Upper lobe of right lung (tissue), 1 donor: ENCODE measurements around the gene WHAMM. TPM values are rescaled to one million over a fixed set of nuclear protein-coding genes. Genes with fewer than 3 reads are reported as not detected.

ENCODE experiments used
- ATAC-seq: fragments of 200-7000 bp; cut with Tn5 transposase; one replicate; pipeline ENCODE4 v1.9.1; 2020; ENCODE audit warnings: mild to moderate bottlenecking, moderate library complexity
- DNase-seq: peaks from one replicate; pipeline ENCODE4 v3.0.0-alpha.2; 2020
- H3K27ac ChIP-seq: fragments of 200-600 bp; one replicate; pipeline ENCODE4 v1.8.0; 2022
- H3K27me3 ChIP-seq: fragments of 200-600 bp; one replicate; pipeline ENCODE4 v1.8.0; 2022; ENCODE audit warnings: mild to moderate bottlenecking
- H3K36me3 ChIP-seq: fragments of 200-600 bp; one replicate; pipeline ENCODE4 v1.8.0; 2022
- H3K4me1 ChIP-seq: fragments of 200-600 bp; one replicate; pipeline ENCODE4 v1.8.0; 2022
- H3K4me3 ChIP-seq: fragments of 200-600 bp; one replicate; pipeline ENCODE4 v1.8.0; 2022; ENCODE audit warnings: mild to moderate bottlenecking
- H3K9me3 ChIP-seq: fragments of 200-600 bp; one replicate; pipeline ENCODE4 v1.8.0; 2022
- CTCF ChIP-seq: fragments of 200-600 bp; IDR thresholded peaks from one replicate; pipeline ENCODE4 v1.8.0; 2022; ENCODE audit warnings: antibody characterized with exemption
- intact Hi-C: fragments of 100-400 bp; cut with DNase I; formaldehyde crosslinking; loops from one replicate; pipeline ENCODE4 v1.11.0; 2022
- total RNA-seq: library from RNA; stranded (reverse); fragmentation: NEBNext Ultra II Directional; extraction: Animal tissue kit (Norgen Biotek cat#: 25700); gene quantifications from one replicate; pipeline ENCODE4 v1.2.1, GENCODE V29; 2021
- donor health status: DM: no; HTN: yes; CAD: no; lungs with severe emphysema.

Gene WHAMM
- total RNA-seq, 1 donor from 2014 or later, result 13.1 TPM

GRCh38 chr15:82829234-82829633, 19.8 kb downstream of the WHAMM start:
- ATAC-seq (no peak), DNase-seq (no peak)
- H3K27me3 ChIP-seq, result no peaks in the 10 kb centered on the region
- no peak for TF ChIP-seq CTCF
- H3K9me3 ChIP-seq, result no peaks in the 10 kb centered on the region
- H3K4me3 ChIP-seq, result no peak overlapping the region
- peaks cover 10% of the 10 kb centered on the region for H3K4me1 ChIP-seq
- H3K36me3 ChIP-seq, result peaks cover 98% of the 10 kb centered on the region
- intact Hi-C loops, result no loop called here
- H3K27ac ChIP-seq, result no peak overlapping the region

- Histone ChIP-seq H3K27me3 (no peaks in the 10 kb centered on the region), H3K4me3 (no peak overlapping the region), H3K27ac (no peak overlapping the region), H3K9me3 (no peaks in the 10 kb centered on the region), H3K36me3 (peaks cover 98% of the 10 kb centered on the region), H3K4me1 (peaks cover 10% of the 10 kb centered on the region)
- no peak for TF ChIP-seq CTCF
- intact Hi-C loops, result no loop called here
- ATAC-seq, result no peak
- no peak for DNase-seq
These were observed 21.2 kb downstream of the WHAMM start for GRCh38 chr15:82830427-82831173.

- Histone ChIP-seq H3K9me3 (no peaks in the 10 kb centered on the region), H3K27ac (peak overlapping the region; percentile 0), H3K36me3 (peaks cover 98% of the 10 kb centered on the region), H3K4me1 (peaks cover 10% of the 10 kb centered on the region), H3K27me3 (no peaks in the 10 kb centered on the region), H3K4me3 (no peak overlapping the region)
- DNase-seq (no peak), ATAC-seq (no peak)
- no peak for TF ChIP-seq CTCF
- intact Hi-C loops, result no loop called here
These were observed 22.6 kb downstream of the WHAMM start for GRCh38 chr15:82831894-82832600.

- Histone ChIP-seq H3K4me3 (no peak overlapping the region), H3K27ac (peak overlapping the region; percentile 0), H3K9me3 (no peaks in the 10 kb centered on the region), H3K4me1 (peaks cover 10% of the 10 kb centered on the region), H3K27me3 (no peaks in the 10 kb centered on the region), H3K36me3 (peaks cover 97% of the 10 kb centered on the region)
- DNase-seq, result no peak
- peak; percentile 51 for ATAC-seq
- intact Hi-C loops, result no loop called here
- no peak for TF ChIP-seq CTCF
These were observed 23.4 kb downstream of the WHAMM start for GRCh38 chr15:82832601-82833361.

GRCh38 chr15:82833362-82833682, 23.9 kb downstream of the WHAMM start:
- ATAC-seq, result no peak
- Histone ChIP-seq H3K27me3 (no peaks in the 10 kb centered on the region), H3K27ac (no peak overlapping the region), H3K9me3 (no peaks in the 10 kb centered on the region), H3K36me3 (peaks cover 92% of the 10 kb centered on the region), H3K4me1 (peaks cover 10% of the 10 kb centered on the region), H3K4me3 (no peak overlapping the region)
- DNase-seq, result no peak
- no peak for TF ChIP-seq CTCF
- intact Hi-C loops, result no loop called here
